ENCODE data around the gene NKX2-3.

GRCh38 chr10:99507265-99507664 is 25.5 kb upstream of the NKX2-3 start:
- no peak for TF ChIP-seq CTCF (IDR thresholded peaks at IDR 0.05)
- TF ChIP-seq POLR2AphosphoS5 (IDR thresholded peaks at IDR 0.05; ENCODE audit: insufficient read depth in 1 of 2, low read depth in 1 of 2), result no peak
- no peak for TF ChIP-seq POLR2A (IDR thresholded peaks at IDR 0.05)
